ENCODE results near the gene NGDN. TPM values are rescaled to one million over a fixed set of nuclear protein-coding genes. Genes with fewer than 3 reads are reported as not detected.

NGDN gene
- total and polyA plus RNA-seq, 4 donors, result 18.2 to 26.9 (median 22.9) TPM

- Histone ChIP-seq H3K27me3 (ENCODE audit: control insufficient read depth in 4 of 4, insufficient read depth in 4 of 4, low read length in 3 of 4) (no peaks in the 10 kb centered on the region), H3K9me3 (ENCODE audit: control insufficient read depth in 4 of 4, low read length in 3 of 4) (no peaks in the 10 kb centered on the region), H3K4me1 (ENCODE audit: control insufficient read depth in 4 of 4, insufficient read depth in 4 of 4, low read length in 3 of 4) (no peaks in the 10 kb centered on the region), H3K27ac (ENCODE audit: low read depth in 1 of 2, low read length in 2 of 2) (no peak overlapping the region), H3K9ac (ENCODE audit: low read depth in 1 of 2, low read length in 2 of 2) (no peak overlapping the region), H3K36me3 (ENCODE audit: control insufficient read depth in 4 of 4, insufficient read depth in 3 of 4, low read depth in 1 of 4, low read length in 3 of 4) (no peaks in the 10 kb centered on the region), H3K4me3 (ENCODE audit: low read depth in 1 of 3, low read length in 3 of 3) (no peak overlapping the region)
- no peak for TF ChIP-seq FOXA2 (IDR thresholded peaks at IDR 0.05)
- TF ChIP-seq SP1 (IDR thresholded peaks at IDR 0.05), result no peak
- no peak for TF ChIP-seq REST (IDR thresholded peaks at IDR 0.05)
- no peak for TF ChIP-seq HNF4A (conservative IDR thresholded peaks at IDR 0.05)
- TF ChIP-seq RXRA (IDR thresholded peaks at IDR 0.05), result no peak
- TF ChIP-seq JUND (IDR thresholded peaks at IDR 0.05), result no peak
- no peak for TF ChIP-seq MAX (IDR thresholded peaks at IDR 0.05)
- TF ChIP-seq HNF4G (IDR thresholded peaks at IDR 0.05), result no peak
- no peak for TF ChIP-seq ZBTB33 (IDR thresholded peaks at IDR 0.05)
- TF ChIP-seq TAF1 (conservative IDR thresholded peaks at IDR 0.05), result no peak
- TF ChIP-seq RAD21 (IDR thresholded peaks at IDR 0.05), result no peak
- TF ChIP-seq NR2F2 (IDR thresholded peaks at IDR 0.05), result no peak
- no peak for TF ChIP-seq FOXA1 (IDR thresholded peaks at IDR 0.05)
- no peak for TF ChIP-seq EGR1 (IDR thresholded peaks at IDR 0.05; ENCODE audit: low read depth in 2 of 2)
- no peak for TF ChIP-seq ATF3 (IDR thresholded peaks at IDR 0.05)
- TF ChIP-seq GABPA (IDR thresholded peaks at IDR 0.05 in 1 of 2, conservative IDR thresholded peaks at IDR 0.05 in 1 of 2), result no peak
- no peak for TF ChIP-seq YY1 (IDR thresholded peaks at IDR 0.05)
- no peak for TF ChIP-seq CTCF (IDR thresholded peaks at IDR 0.05; ENCODE audit: low read depth, low read length, missing input control)
- WGBS, result 67% methylated on average over 6 of the region's 6 CpGs
- DNase-seq (ENCODE audit: low spot score), result no peak
Observed at GRCh38 chr14:23443881-23444280, 25.6 kb upstream of the NGDN start.

All from liver (tissue), 9 donors.